SH-SY5Y (cell line): Measurements from ENCODE around the gene NOL11.

Experiments used
- GATA2 ChIP-seq: IDR thresholded peaks from 2 replicates; pipeline ENCODE4 v1.6.1; 2011; ENCODE audit warnings: mild to moderate bottlenecking, low read depth, low read length
- GATA3 ChIP-seq: IDR thresholded peaks from 2 replicates; pipeline ENCODE4 v1.6.1; 2011; ENCODE audit warnings: low read depth, mild to moderate bottlenecking, low read length, moderate library complexity

GRCh38 chr17:67746704-67747571, 29.2 kb downstream of the NOL11 start:
- no peak for TF ChIP-seq GATA2
- TF ChIP-seq GATA3 = no peak
